Fibroblast of lung (primary cell): Measurements from ENCODE around the gene GAD2. TPM values are rescaled to one million over a fixed set of nuclear protein-coding genes. Genes with fewer than 3 reads are reported as not detected.

Source experiments
- DNase-seq, 2 donors: peaks; one replicate each; pipeline versions ENCODE4 v3.0.0 to v3.0.0-alpha.2; 2010; ENCODE audit warnings: low read depth in 2 of 2
- H2AFZ ChIP-seq: 2 replicates; pipeline ENCODE4 v1.5.1; 2012; ENCODE audit warnings: low read length, control low read depth, inconsistent platforms
- H3K27ac ChIP-seq: 2 replicates; pipeline ENCODE4 v1.5.1; 2011; ENCODE audit warnings: low read length, control low read depth; ENCODE audit not compliant: insufficient read depth
- H3K27me3 ChIP-seq: 2 replicates; pipeline ENCODE4 v1.5.1; 2011; ENCODE audit warnings: mild to moderate bottlenecking, low read length; ENCODE audit not compliant: control insufficient read depth, insufficient read depth
- H3K36me3 ChIP-seq: 2 replicates; pipeline ENCODE4 v1.5.1; 2011; ENCODE audit warnings: low read length; ENCODE audit not compliant: control insufficient read depth, insufficient read depth
- H3K4me1 ChIP-seq: 2 replicates; pipeline ENCODE4 v1.5.1; 2011; ENCODE audit warnings: low read length; ENCODE audit not compliant: control insufficient read depth, insufficient read depth; ENCODE audit errors: extremely low read depth
- H3K4me2 ChIP-seq: 2 replicates; pipeline ENCODE4 v1.5.1; 2011; ENCODE audit warnings: low read length, control low read depth; ENCODE audit not compliant: insufficient read depth; ENCODE audit errors: extremely low read depth
- H3K4me3 ChIP-seq, 4 experiments: fragments of 200-600 bp in 1 of 4; sonication (generic) in 1 of 4; replicated peaks in 1 of 4; 2 replicates each; pipeline ENCODE4 v1.5.1; 2011 to 2016; ENCODE audit warnings: low read length in 4 of 4, low read depth in 3 of 4, mild to moderate bottlenecking in 3 of 4, control low read depth in 2 of 4, inconsistent platforms in 1 of 4, mixed read lengths in 1 of 4; ENCODE audit not compliant: insufficient read depth in 1 of 4; ENCODE audit errors: control extremely low read depth in 1 of 4
- H3K79me2 ChIP-seq: 2 replicates; pipeline ENCODE4 v1.5.1; 2012; ENCODE audit warnings: mild to moderate bottlenecking, low read length, inconsistent platforms; ENCODE audit not compliant: control insufficient read depth, insufficient read depth
- H3K9ac ChIP-seq: 2 replicates; pipeline ENCODE4 v1.5.1; 2011; ENCODE audit warnings: mild to moderate bottlenecking, low read length, control low read depth; ENCODE audit not compliant: insufficient read depth
- H3K9me3 ChIP-seq: 2 replicates; pipeline ENCODE4 v1.5.1; 2012; ENCODE audit warnings: low read depth, low read length; ENCODE audit not compliant: control insufficient read depth, insufficient read depth
- H4K20me1 ChIP-seq: 2 replicates; pipeline ENCODE4 v1.5.1; 2011; ENCODE audit warnings: low read length; ENCODE audit not compliant: control insufficient read depth, insufficient read depth; ENCODE audit errors: extremely low read depth
- EZH2 ChIP-seq: IDR thresholded peaks from 2 replicates; pipeline ENCODE4 v1.5.1; 2012; ENCODE audit warnings: low read length, control low read depth, mild to moderate bottlenecking; ENCODE audit errors: missing control alignments
- polyA plus RNA-seq, 2 donors: library from polyadenylated mRNA; depleted of rRNA in 1 of 2; stranded (reverse) in 1 of 2; unstranded in 1 of 2; fragments of >200 nt; gene quantifications; 2 replicates each; pipeline ENCODE4 v1.2.1, GENCODE V29; 2011 to 2012; ENCODE audit warnings: missing spikeins in 1 of 2
- total RNA-seq: library from RNA; depleted of rRNA; stranded (reverse); fragments of >200 nt; gene quantifications from 2 replicates; pipeline ENCODE4 v1.2.1, GENCODE V29; 2014
- TF ChIP-seq, protein P1 (sequence below), 2 donors: IDR thresholded peaks in 1 of 2; conservative IDR thresholded peaks in 1 of 2; 1 replicate in 1 of 2; 2 replicates in 1 of 2; pipeline ENCODE4 v1.5.1; 2011 to 2012; ENCODE audit warnings: low read length in 2 of 2, control low read depth in 1 of 2, inconsistent platforms in 1 of 2, low read depth in 1 of 2, mild to moderate bottlenecking in 1 of 2

Gene GAD2
- total and polyA plus RNA-seq, 2 donors (not counting 1 experiment from before 2014, with no cell fraction given): not detected

GRCh38 chr10:26251925-26252324 is 35.4 kb downstream of the GAD2 start:
- Histone ChIP-seq H3K4me3 (no peak overlapping the region), H3K27me3 (no peaks in the 10 kb centered on the region), H3K9me3 (no peaks in the 10 kb centered on the region), H3K9ac (no peak overlapping the region), H3K4me1 (no peaks in the 10 kb centered on the region), H3K27ac (no peak overlapping the region), H3K36me3 (no peaks in the 10 kb centered on the region), H4K20me1 (no peaks in the 10 kb centered on the region), H3K79me2 (no peaks in the 10 kb centered on the region), H2AFZ (no peak overlapping the region), H3K4me2 (no peak overlapping the region)
- no peak for DNase-seq
- TF ChIP-seq, protein P1, sequence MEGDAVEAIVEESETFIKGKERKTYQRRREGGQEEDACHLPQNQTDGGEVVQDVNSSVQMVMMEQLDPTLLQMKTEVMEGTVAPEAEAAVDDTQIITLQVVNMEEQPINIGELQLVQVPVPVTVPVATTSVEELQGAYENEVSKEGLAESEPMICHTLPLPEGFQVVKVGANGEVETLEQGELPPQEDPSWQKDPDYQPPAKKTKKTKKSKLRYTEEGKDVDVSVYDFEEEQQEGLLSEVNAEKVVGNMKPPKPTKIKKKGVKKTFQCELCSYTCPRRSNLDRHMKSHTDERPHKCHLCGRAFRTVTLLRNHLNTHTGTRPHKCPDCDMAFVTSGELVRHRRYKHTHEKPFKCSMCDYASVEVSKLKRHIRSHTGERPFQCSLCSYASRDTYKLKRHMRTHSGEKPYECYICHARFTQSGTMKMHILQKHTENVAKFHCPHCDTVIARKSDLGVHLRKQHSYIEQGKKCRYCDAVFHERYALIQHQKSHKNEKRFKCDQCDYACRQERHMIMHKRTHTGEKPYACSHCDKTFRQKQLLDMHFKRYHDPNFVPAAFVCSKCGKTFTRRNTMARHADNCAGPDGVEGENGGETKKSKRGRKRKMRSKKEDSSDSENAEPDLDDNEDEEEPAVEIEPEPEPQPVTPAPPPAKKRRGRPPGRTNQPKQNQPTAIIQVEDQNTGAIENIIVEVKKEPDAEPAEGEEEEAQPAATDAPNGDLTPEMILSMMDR (conservative IDR thresholded peaks at IDR 0.05 in 1 of 2, IDR thresholded peaks at IDR 0.05 in 1 of 2; ENCODE audit: low read depth in 1 of 2, low read length in 2 of 2): no peak
- TF ChIP-seq EZH2: no peak

DNA sequence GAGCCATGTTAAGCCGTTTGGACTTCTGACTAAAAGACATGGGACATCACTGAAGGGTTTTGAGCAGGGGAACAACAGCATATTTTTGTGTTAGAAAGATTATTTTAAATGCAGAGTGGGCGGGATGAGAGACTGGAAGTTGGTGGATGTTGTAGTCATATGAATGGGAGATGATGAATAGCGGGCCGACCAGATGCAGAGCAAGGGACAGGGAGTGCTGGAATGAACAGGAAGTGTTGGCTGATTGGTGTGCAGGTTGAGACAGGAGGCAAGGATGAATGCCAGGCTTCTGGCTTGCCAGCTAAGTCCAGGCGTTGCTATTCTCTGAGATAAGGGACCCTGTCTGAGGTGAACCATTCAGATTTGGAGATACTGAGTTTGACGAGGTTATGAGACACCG is 38.0 kb downstream of the GAD2 start:
- no peaks in the 10 kb centered on the region for H3K4me1 ChIP-seq
- no peaks in the 10 kb centered on the region for H3K36me3 ChIP-seq
- H3K9me3 ChIP-seq: no peaks in the 10 kb centered on the region
- H3K27ac ChIP-seq: no peak overlapping the region
- H3K4me2 ChIP-seq: no peak overlapping the region
- TF ChIP-seq, protein P1 (conservative IDR thresholded peaks at IDR 0.05 in 1 of 2, IDR thresholded peaks at IDR 0.05 in 1 of 2; ENCODE audit: low read depth in 1 of 2, low read length in 2 of 2): no peak
- no peak for TF ChIP-seq EZH2
- H2AFZ ChIP-seq: no peak overlapping the region
- no peak overlapping the region for H3K9ac ChIP-seq
- DNase-seq: no peak
- H3K4me3 ChIP-seq: no peak overlapping the region
- no peaks in the 10 kb centered on the region for H4K20me1 ChIP-seq
- H3K79me2 ChIP-seq: no peaks in the 10 kb centered on the region
- no peaks in the 10 kb centered on the region for H3K27me3 ChIP-seq

DNA sequence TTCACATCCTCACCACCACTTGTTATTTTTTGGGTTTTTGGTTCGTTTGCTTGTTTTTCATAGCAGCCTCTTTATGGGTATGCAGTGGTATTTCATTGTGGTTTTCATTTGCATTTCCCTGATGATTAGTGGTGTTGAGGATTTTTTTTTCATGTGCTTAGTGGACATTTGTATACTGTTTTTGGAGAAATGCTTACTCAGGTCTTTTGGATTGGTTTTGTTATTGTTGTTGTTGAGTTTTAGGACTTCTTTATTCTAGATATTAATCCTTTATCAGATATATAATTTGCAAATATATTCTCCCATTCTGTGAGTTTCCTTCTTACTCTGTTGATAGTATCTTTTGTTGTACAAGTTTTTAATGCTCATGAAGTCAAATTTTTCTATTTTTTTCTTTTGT is 42.8 kb downstream of the GAD2 start:
- H3K79me2 ChIP-seq: no peaks in the 10 kb centered on the region
- no peak overlapping the region for H3K9ac ChIP-seq
- no peak overlapping the region for H2AFZ ChIP-seq
- DNase-seq: no peak
- H3K27me3 ChIP-seq: no peaks in the 10 kb centered on the region
- H3K4me2 ChIP-seq: no peak overlapping the region
- no peaks in the 10 kb centered on the region for H3K36me3 ChIP-seq
- TF ChIP-seq EZH2: no peak
- TF ChIP-seq, protein P1 (conservative IDR thresholded peaks at IDR 0.05 in 1 of 2, IDR thresholded peaks at IDR 0.05 in 1 of 2; ENCODE audit: low read depth in 1 of 2, low read length in 2 of 2): no peak
- no peak overlapping the region for H3K4me3 ChIP-seq
- H3K4me1 ChIP-seq: no peaks in the 10 kb centered on the region
- no peaks in the 10 kb centered on the region for H4K20me1 ChIP-seq
- H3K27ac ChIP-seq: no peak overlapping the region
- no peaks in the 10 kb centered on the region for H3K9me3 ChIP-seq
